ENCODE data around the gene PLXDC2.

- TF ChIP-seq CTCF (IDR thresholded peaks at IDR 0.05) (no peak), POLR2A (IDR thresholded peaks at IDR 0.05) (no peak)
Observed at GRCh38 chr10:19892677-19893076, 76.4 kb downstream of the PLXDC2 start.

Data from Peyer's patch (tissue), 4 donors.